Fibroblast of mammary gland (primary cell): ENCODE results near the gene IPO13.

Experiments
- DNase-seq: peaks from one replicate; pipeline ENCODE4 v3.0.0-alpha.2; 2010; ENCODE audit warnings: low read depth
- H3K4me3 ChIP-seq: 2 replicates; pipeline ENCODE4 v1.5.1; 2011; ENCODE audit warnings: low read depth, mild to moderate bottlenecking, low read length, moderate library complexity; ENCODE audit not compliant: control insufficient read depth
- TF ChIP-seq, protein P1 (sequence below): conservative IDR thresholded peaks from 2 replicates; pipeline ENCODE4 v1.5.1; 2011; ENCODE audit warnings: low read depth, low read length, inconsistent platforms; ENCODE audit not compliant: control insufficient read depth, insufficient read depth

The IPO13 gene

DNA sequence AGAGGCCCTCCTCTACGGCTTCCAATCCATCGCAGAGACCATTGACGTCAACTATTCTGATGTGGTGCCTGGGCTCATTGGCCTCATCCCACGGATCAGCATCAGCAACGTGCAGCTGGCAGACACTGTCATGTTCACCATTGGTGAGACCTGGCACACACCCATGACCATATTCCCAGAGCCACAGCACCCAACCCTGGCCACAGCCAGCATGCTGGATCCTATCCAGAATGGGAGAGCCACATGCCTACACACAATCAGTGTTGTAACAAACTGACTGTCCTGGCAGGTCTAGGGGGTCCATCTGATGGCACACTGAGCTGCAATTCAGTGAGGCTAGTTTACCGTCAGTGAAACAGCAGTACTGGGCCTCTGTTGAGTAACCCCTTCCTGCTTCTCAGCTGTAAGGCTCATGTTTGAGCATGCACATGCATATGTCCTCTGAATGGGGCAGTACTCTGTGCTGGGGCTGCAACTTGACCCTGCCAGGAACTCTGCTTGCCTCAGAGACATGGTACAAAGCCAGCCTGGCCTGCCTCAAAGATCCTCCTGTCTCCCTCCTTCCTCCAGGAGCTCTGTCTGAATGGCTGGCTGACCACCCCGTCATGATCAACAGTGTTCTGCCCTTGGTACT lies 10.8 kb downstream of the IPO13 start:
- no peak for DNase-seq
- TF ChIP-seq, protein P1, sequence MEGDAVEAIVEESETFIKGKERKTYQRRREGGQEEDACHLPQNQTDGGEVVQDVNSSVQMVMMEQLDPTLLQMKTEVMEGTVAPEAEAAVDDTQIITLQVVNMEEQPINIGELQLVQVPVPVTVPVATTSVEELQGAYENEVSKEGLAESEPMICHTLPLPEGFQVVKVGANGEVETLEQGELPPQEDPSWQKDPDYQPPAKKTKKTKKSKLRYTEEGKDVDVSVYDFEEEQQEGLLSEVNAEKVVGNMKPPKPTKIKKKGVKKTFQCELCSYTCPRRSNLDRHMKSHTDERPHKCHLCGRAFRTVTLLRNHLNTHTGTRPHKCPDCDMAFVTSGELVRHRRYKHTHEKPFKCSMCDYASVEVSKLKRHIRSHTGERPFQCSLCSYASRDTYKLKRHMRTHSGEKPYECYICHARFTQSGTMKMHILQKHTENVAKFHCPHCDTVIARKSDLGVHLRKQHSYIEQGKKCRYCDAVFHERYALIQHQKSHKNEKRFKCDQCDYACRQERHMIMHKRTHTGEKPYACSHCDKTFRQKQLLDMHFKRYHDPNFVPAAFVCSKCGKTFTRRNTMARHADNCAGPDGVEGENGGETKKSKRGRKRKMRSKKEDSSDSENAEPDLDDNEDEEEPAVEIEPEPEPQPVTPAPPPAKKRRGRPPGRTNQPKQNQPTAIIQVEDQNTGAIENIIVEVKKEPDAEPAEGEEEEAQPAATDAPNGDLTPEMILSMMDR: no peak
- H3K4me3 ChIP-seq: no peak overlapping the region

DNA sequence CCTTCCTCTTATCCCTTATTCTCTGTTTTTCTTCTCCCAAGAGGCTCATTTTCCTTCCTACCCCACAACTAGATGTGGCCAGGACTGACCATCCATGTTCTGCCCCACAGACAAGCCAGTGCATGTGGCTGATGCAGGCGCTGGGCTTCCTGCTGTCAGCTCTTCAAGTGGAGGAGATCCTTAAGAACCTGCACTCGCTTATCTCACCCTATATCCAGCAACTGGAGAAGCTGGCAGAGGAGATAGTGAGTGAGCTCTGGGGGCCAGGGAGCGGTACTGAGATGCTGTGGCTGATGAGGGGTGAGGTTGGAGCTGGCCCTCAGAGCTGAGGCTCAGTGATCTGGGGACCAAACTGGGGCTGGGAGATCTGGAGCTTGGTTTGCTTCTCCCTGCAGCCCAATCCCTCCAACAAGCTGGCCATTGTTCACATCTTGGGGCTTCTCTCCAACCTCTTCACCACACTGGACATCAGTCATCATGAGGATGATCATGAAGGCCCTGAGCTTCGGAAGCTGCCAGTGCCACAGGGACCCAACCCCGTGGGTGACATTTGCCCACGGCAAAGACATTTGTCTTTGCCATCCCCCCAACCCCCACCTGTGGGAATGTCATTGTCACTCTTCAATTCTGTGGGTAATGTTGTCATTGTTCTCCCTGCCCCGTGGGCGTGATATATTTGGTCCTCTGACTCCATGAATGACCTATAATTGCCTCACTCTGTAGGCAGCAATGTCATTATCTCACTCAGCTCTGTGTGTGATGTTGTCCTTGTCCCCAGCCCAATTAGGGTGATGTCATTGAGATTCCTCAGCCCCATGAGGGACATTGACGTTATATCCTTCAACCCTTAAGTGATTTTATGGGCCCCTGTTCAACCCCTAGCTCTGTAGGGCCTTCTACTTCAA lies 11.9 kb downstream of the IPO13 start:
- TF ChIP-seq, protein P1: no peak
- no peak overlapping the region for H3K4me3 ChIP-seq
- DNase-seq: no peak

DNA sequence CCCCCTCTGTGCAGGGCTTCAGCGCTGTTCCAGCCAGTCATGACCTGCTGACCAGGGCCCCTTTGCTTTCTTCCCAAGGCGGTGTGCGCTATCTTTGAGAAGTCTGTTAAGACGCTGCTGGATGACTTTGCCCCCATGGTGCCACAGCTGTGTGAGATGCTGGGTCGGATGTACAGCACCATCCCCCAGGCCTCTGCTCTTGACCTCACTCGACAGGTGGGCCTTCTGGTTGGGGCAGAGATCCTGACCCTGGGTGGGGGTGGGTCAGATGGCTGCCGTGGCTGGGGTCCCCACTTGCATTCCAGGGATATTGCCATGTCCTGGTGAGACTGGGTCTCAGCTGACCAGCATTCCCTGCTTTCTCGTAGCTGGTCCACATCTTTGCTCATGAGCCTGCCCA lies 14.0 kb downstream of the IPO13 start:
- DNase-seq: no peak
- no peak overlapping the region for H3K4me3 ChIP-seq
- TF ChIP-seq, protein P1: no peak

DNA sequence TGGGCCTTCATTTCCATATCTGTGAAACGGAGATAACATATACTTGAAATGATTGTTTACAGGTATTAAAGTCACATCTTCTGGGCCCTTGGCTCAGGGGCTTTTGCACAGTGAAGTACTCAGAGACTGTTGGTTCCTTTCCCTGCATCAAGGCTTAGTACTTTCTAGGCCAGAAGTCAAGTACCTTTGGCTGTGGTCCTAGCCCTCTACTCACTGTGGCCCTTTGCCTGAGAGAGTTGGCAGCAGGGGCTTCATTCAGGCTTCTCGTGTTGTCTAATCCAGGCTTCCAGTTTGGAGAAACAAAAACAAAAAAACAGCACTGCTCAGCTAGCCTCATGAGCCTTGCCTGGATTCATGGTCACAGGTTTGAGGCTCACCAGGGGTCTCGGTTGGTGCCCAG lies 14.9 kb downstream of the IPO13 start:
- TF ChIP-seq, protein P1: no peak
- H3K4me3 ChIP-seq: no peak overlapping the region
- no peak for DNase-seq

GRCh38 chr1:43962324-43962723 lies 15.6 kb downstream of the IPO13 start:
- TF ChIP-seq, protein P1: no peak
- no peak for DNase-seq

DNA sequence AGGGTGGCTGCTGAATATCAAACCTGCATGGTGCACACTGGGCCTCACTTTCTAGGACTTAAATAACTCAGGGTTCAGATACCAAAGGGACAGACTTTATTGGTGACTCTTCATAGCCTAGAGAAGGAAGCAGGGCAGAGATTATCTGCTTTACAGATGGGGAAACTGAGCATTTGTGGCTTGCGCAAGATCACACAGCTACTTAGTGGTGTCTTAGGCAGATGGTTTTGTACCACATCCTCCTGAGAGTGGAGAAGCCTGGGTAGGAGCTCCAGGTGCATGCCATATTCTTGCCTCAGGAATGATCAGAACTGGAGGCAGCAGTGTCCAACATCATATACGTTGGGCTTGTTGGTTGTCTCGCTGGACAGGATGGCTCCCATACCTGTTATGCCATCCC lies 16.3 kb downstream of the IPO13 start:
- TF ChIP-seq, protein P1: no peak
- DNase-seq: no peak
- H3K4me3 ChIP-seq: no peak overlapping the region

More at GRCh38 chr1:43962324-43962723, 15.6 kb downstream of the IPO13 start:
- no peak overlapping the region for H3K4me3 ChIP-seq
